22Rv1 (cell line): Measurements from ENCODE around the gene CACNG3.
"Not testable (repeated sequence)": the region's sequence is repeated elsewhere in the genome, so short reads cannot be mapped to it uniquely, and the experiment has no call there.

Experiments
- H3K27ac ChIP-seq: fragments of 450-650 bp; 2 replicates; pipeline ENCODE4 v1.5.1; 2017
- CTCF ChIP-seq: fragments of 450-650 bp; IDR thresholded peaks from 2 replicates; pipeline ENCODE4 v1.5.1; 2017; ENCODE audit warnings: mild to moderate bottlenecking
- ZFX ChIP-seq: fragments of 450-650 bp; IDR thresholded peaks from 2 replicates; pipeline ENCODE4 v1.6.1; 2017; ENCODE audit warnings: antibody characterized with exemption, borderline replicate concordance

The CACNG3 gene

GRCh38 chr16:24294131-24294530 is 38.0 kb downstream of the CACNG3 start:
- H3K27ac ChIP-seq, result no peak overlapping the region
- TF ChIP-seq ZFX (no peak), CTCF (no peak)

GRCh38 chr16:24297375-24297774 is 41.2 kb downstream of the CACNG3 start:
- no peak overlapping the region for H3K27ac ChIP-seq
- TF ChIP-seq CTCF (no peak), ZFX (no peak)

- no peak for TF ChIP-seq CTCF
- no peak for TF ChIP-seq ZFX
- no peak overlapping the region for H3K27ac ChIP-seq
These were observed 42.5 kb downstream of the CACNG3 start for GRCh38 chr16:24298548-24299167.

GRCh38 chr16:24300750-24301149 is 44.6 kb downstream of the CACNG3 start:
- not testable (repeated sequence) for H3K27ac ChIP-seq

- H3K27ac ChIP-seq, result no peak overlapping the region
- no peak for TF ChIP-seq ZFX
- no peak for TF ChIP-seq CTCF
These were observed 46.5 kb downstream of the CACNG3 start for GRCh38 chr16:24302636-24303035.

- H3K27ac ChIP-seq, result no peak overlapping the region
- no peak for TF ChIP-seq CTCF
- TF ChIP-seq ZFX, result no peak
These were observed 52.1 kb downstream of the CACNG3 start for GRCh38 chr16:24308200-24308599.

- no peak overlapping the region for H3K27ac ChIP-seq
- TF ChIP-seq ZFX (no peak), CTCF (no peak)
These were observed 53.4 kb downstream of the CACNG3 start for GRCh38 chr16:24309258-24310142.
